ENCODE results near the gene KCTD13. TPM values are rescaled to one million over a fixed set of nuclear protein-coding genes. Genes with fewer than 3 reads are reported as not detected.

KCTD13 gene
- total and polyA plus RNA-seq, 2 of the 8 experiments (the other 6 are each of a cell fraction or from before 2014, with no cell fraction given): 9.2 to 10.8 TPM

GRCh38 chr16:29947897-29948296 is 21.9 kb upstream of the KCTD13 start (continued):
- no peak for TF ChIP-seq SUZ12 (IDR thresholded peaks at IDR 0.05; ENCODE audit: low read length)
- TF ChIP-seq TAF7 (optimal IDR thresholded peaks at IDR 0.05; ENCODE audit: borderline replicate concordance, low read depth, low read length): no peak

Data from H1 (cell line).